Fibroblast of villous mesenchyme (primary cell): ENCODE results near the gene CMTM1. TPM values are rescaled to one million over a fixed set of nuclear protein-coding genes. Genes with fewer than 3 reads are reported as not detected.

Experiments used
- DNase-seq: peaks from one replicate; pipeline ENCODE4 v3.0.0-alpha.2; 2010; ENCODE audit warnings: low read depth
- H3K4me3 ChIP-seq: 2 replicates; pipeline ENCODE4 v1.5.1; 2011; ENCODE audit warnings: low read depth, mild to moderate bottlenecking, low read length
- CTCF ChIP-seq: IDR thresholded peaks from 2 replicates; pipeline ENCODE4 v1.5.1; 2012; ENCODE audit warnings: low read depth, mild to moderate bottlenecking, low read length; ENCODE audit not compliant: insufficient read depth
- total RNA-seq: library from RNA; depleted of rRNA; stranded (reverse); fragments of >200 nt; gene quantifications from 2 replicates; pipeline ENCODE4 v1.2.3, GENCODE V29; 2012

CMTM1 gene
- total RNA-seq, 1 donor, result 3.9 TPM

GRCh38 chr16:66574531-66574930, 8.3 kb downstream of the CMTM1 start:
- no peak overlapping the region for H3K4me3 ChIP-seq
- no peak for DNase-seq
- TF ChIP-seq CTCF, result no peak

GRCh38 chr16:66575060-66575459, 8.8 kb downstream of the CMTM1 start:
- TF ChIP-seq CTCF, result no peak
- no peak overlapping the region for H3K4me3 ChIP-seq
- DNase-seq, result no peak

- no peak overlapping the region for H3K4me3 ChIP-seq
- no peak for DNase-seq
- no peak for TF ChIP-seq CTCF
These were observed 10.1 kb downstream of the CMTM1 start for GRCh38 chr16:66576296-66576695.

- TF ChIP-seq CTCF, result no peak
- no peak for DNase-seq
- H3K4me3 ChIP-seq, result no peak within 1 kb of the TSS
These were observed 12.7 kb downstream of the CMTM1 start, which contains the start of gene CMTM2 for GRCh38 chr16:66578651-66579531. Gene CMTM2, plus strand, starts transcription at chr16:66579463. Its CDS starts 145 bp downstream, at chr16:66579608.

- no peak for TF ChIP-seq CTCF
- DNase-seq, result peak; percentile 70
- no peak overlapping the region for H3K4me3 ChIP-seq
These were observed 14.5 kb downstream of the CMTM1 start for GRCh38 chr16:66580605-66581209.

- H3K4me3 ChIP-seq, result no peak overlapping the region
- no peak for DNase-seq
- TF ChIP-seq CTCF, result no peak
These were observed 15.2 kb downstream of the CMTM1 start for GRCh38 chr16:66581246-66581952.
